Measurements from ENCODE around the gene MEGF8.

MEGF8 gene

DNA sequence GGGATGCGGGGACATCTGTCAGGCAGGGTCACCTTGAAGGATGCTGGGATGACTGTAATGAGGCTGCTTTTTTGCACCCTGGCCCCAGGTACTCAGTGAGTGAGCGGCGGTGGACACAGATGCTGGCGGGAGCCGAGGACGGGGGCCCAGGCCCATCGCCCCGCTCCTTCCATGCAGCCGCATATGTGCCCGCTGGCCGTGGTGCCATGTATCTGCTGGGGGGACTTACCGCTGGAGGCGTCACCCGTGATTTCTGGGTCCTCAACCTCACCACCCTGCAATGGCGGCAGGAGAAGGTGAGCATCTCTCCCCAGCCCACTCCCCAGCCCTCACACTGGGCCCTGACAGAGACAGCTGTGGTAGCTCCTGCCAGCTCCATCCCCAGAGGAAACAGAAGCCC, 31.3 kb downstream of the MEGF8 start:
- no peak for DNase-seq (ENCODE audit: extremely low read depth, insufficient read length)
- Histone ChIP-seq H3K36me3 (ENCODE audit: control insufficient read depth, insufficient read depth, low read length) (peaks cover 4% of the 10 kb centered on the region), H3K4me3 (replicated peaks; ENCODE audit: low read depth, low read length) (no peak overlapping the region), H3K27me3 (replicated peaks; ENCODE audit: control insufficient read depth, insufficient read depth, low read length) (no peaks in the 10 kb centered on the region)
- TF ChIP-seq, protein P1, sequence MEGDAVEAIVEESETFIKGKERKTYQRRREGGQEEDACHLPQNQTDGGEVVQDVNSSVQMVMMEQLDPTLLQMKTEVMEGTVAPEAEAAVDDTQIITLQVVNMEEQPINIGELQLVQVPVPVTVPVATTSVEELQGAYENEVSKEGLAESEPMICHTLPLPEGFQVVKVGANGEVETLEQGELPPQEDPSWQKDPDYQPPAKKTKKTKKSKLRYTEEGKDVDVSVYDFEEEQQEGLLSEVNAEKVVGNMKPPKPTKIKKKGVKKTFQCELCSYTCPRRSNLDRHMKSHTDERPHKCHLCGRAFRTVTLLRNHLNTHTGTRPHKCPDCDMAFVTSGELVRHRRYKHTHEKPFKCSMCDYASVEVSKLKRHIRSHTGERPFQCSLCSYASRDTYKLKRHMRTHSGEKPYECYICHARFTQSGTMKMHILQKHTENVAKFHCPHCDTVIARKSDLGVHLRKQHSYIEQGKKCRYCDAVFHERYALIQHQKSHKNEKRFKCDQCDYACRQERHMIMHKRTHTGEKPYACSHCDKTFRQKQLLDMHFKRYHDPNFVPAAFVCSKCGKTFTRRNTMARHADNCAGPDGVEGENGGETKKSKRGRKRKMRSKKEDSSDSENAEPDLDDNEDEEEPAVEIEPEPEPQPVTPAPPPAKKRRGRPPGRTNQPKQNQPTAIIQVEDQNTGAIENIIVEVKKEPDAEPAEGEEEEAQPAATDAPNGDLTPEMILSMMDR (IDR thresholded peaks at IDR 0.05; ENCODE audit: insufficient read depth, low read length, poor library complexity, severe bottlenecking) = no peak

DNA sequence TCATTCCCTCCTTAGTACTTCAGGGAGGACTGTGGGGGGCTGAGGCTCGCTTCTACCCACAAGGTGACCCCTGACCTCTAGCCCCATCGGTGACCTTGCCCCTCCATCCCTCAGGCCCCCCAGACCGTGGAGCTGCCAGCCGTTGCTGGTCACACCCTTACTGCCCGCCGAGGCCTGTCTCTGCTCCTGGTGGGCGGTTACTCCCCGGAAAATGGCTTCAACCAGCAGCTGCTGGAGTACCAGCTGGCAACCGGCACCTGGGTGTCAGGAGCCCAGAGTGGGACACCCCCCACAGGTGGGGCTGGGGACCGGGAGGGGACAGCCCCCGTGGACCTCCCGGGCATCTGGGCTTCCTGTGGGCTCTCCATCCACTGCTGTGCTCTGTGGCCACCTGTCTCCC, 31.9 kb downstream of the MEGF8 start:
- peaks cover 4% of the 10 kb centered on the region for H3K36me3 ChIP-seq (ENCODE audit: control insufficient read depth, insufficient read depth, low read length)
- H3K4me3 ChIP-seq (replicated peaks; ENCODE audit: low read depth, low read length) = no peak overlapping the region
- DNase-seq (ENCODE audit: extremely low read depth, insufficient read length) = no peak
- H3K27me3 ChIP-seq (replicated peaks; ENCODE audit: control insufficient read depth, insufficient read depth, low read length) = no peaks in the 10 kb centered on the region
- TF ChIP-seq, protein P1 (IDR thresholded peaks at IDR 0.05; ENCODE audit: insufficient read depth, low read length, poor library complexity, severe bottlenecking) = no peak

DNA sequence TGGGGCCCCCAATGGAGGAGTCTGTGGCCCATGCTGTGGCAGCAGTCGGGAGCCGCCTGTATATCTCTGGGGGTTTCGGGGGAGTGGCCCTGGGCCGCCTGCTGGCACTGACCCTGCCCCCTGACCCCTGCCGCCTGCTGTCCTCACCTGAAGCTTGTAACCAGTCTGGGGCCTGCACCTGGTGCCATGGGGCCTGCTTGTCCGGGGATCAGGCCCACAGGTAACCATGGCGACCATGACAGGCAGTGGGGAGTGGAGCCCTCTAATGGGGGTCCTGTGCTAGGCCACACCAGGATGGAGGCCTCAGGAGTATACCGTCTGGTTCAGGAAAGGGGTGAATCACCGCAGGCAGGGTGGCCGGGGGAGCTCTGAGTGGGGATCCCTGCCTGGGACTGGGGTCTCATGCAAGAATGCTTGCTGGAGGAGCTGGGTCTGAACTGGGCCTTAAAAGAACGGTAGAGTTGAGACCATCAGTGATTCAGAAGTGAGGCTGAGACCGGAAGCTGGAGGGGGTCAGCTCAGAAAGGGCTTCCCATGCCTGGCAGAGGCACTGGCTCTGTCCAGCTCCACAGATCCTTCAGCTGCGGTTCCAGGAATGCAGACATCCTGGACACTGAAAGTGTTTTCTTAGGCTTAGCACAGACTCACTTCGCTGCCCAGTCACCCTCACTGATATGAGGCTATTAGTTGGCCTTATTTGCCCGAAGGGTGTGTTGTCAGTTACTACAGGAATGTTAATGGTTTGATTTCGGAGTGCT, 35.5 kb downstream of the MEGF8 start:
- peaks cover 6% of the 10 kb centered on the region for H3K36me3 ChIP-seq (ENCODE audit: control insufficient read depth, insufficient read depth, low read length)
- TF ChIP-seq, protein P1 (IDR thresholded peaks at IDR 0.05; ENCODE audit: insufficient read depth, low read length, poor library complexity, severe bottlenecking) = no peak
- no peak overlapping the region for H3K4me3 ChIP-seq (replicated peaks; ENCODE audit: low read depth, low read length)
- no peak for DNase-seq (ENCODE audit: extremely low read depth, insufficient read length)
- no peaks in the 10 kb centered on the region for H3K27me3 ChIP-seq (replicated peaks; ENCODE audit: control insufficient read depth, insufficient read depth, low read length)

DNA sequence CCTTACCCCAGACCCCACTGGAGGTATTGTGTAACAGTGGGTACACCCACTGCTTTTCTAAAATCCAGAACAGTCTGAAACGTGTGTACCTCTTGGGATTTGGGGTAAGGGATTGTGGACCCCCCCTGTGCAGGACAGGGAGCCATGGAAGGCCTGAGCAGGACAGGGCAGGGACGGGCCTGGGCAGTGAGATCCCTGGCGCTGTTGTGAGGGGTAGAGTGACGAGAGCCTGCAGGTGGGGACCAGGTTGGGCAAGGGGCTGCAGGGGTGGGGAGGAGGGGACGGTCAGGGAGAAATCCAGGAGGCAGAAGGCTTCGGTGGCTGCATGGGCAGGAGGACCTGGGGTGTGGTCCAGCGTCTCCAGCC, 36.1 kb downstream of the MEGF8 start:
- no peaks in the 10 kb centered on the region for H3K27me3 ChIP-seq (replicated peaks; ENCODE audit: control insufficient read depth, insufficient read depth, low read length)
- H3K36me3 ChIP-seq (ENCODE audit: control insufficient read depth, insufficient read depth, low read length) = peaks cover 3% of the 10 kb centered on the region
- H3K4me3 ChIP-seq (replicated peaks; ENCODE audit: low read depth, low read length) = no peak overlapping the region
- no peak for DNase-seq (ENCODE audit: extremely low read depth, insufficient read length)
- TF ChIP-seq, protein P1 (IDR thresholded peaks at IDR 0.05; ENCODE audit: insufficient read depth, low read length, poor library complexity, severe bottlenecking) = no peak

DNA sequence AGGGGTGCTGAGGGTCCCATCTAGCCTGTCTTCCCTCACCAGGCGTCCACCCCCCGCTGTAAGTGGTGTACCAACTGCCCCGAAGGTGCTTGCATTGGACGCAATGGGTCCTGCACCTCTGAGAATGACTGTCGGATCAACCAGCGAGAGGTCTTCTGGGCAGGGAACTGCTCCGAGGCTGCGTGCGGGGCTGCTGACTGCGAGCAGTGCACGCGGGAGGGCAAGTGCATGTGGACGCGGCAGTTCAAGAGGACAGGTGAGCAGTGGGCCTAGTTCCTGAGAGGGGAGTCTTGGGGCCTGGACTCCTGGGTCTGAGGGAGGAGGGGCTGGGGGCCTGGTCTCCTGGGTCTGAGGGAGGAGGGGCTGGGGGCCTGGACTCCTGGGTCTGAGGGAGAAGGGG, 36.9 kb downstream of the MEGF8 start:
- no peak overlapping the region for H3K4me3 ChIP-seq (replicated peaks; ENCODE audit: low read depth, low read length)
- H3K27me3 ChIP-seq (replicated peaks; ENCODE audit: control insufficient read depth, insufficient read depth, low read length) = no peaks in the 10 kb centered on the region
- TF ChIP-seq, protein P1 (IDR thresholded peaks at IDR 0.05; ENCODE audit: insufficient read depth, low read length, poor library complexity, severe bottlenecking) = no peak
- peaks cover 2% of the 10 kb centered on the region for H3K36me3 ChIP-seq (ENCODE audit: control insufficient read depth, insufficient read depth, low read length)
- DNase-seq (ENCODE audit: extremely low read depth, insufficient read length) = no peak

Measured in GM06990 (cell line).